Activated T-cell treated with anti-CD3 and anti-CD28 coated beads, Interleukin-2, amount 50 U/mL, for 4 hours (primary cell): Measurements from ENCODE around the gene REXO2. TPM values are rescaled to one million over a fixed set of nuclear protein-coding genes. Genes with fewer than 3 reads are reported as not detected.

Experiments
- ATAC-seq, 2 donors: fragments of 200-7000 bp; cut with Tn5 transposase; one replicate each; pipeline ENCODE4 v1.10.0; 2021
- DNase-seq: peaks from one replicate; pipeline ENCODE4 v3.0.0-alpha.2; 2020
- H3K27me3 Mint-ChIP-seq: one replicate; pipeline ENCODE4 v1.8.0; 2021; ENCODE audit warnings: low read depth, mixed read lengths
- H3K36me3 Mint-ChIP-seq: one replicate; pipeline ENCODE4 v1.8.0; 2022; ENCODE audit warnings: mixed read lengths; ENCODE audit not compliant: insufficient read depth
- H3K4me1 Mint-ChIP-seq: one replicate; pipeline ENCODE4 v1.8.0; 2021; ENCODE audit warnings: low read depth, mixed read lengths
- H3K4me3 Mint-ChIP-seq: one replicate; pipeline ENCODE4 v1.8.0; 2021; ENCODE audit warnings: mild to moderate bottlenecking, moderate library complexity, mixed read lengths
- H3K9me3 Mint-ChIP-seq: one replicate; pipeline ENCODE4 v1.8.0; 2021; ENCODE audit warnings: mixed read lengths
- total RNA-seq, 3 donors: library from RNA; stranded (reverse); gene quantifications; one replicate each; pipeline ENCODE4 v1.2.1, GENCODE V29; 2021

Gene REXO2
- total RNA-seq, 3 donors from 2014 or later = 62.5 to 68.4 (median 66.5) TPM

DNA sequence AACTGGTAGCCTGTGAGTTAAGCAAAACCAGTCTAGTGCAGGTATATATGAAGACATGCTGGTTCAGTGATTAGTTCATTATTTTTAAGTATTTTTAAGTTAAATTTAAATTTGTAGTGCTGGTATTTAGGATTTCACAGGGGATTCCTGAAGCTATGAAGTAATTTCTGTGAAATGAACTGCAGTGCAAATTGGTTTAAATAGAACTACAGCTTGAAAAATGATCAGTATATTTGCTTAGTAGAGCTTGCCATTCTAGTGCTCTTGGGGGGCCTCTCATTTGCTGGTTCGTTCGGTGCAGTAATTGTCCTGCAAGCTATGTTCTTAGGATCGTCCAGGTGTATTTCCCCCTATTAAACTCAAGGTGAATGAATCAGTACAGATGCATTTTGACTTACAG lies 13.1 kb downstream of the REXO2 start:
- peaks cover under 1% of the 10 kb centered on the region for H3K4me1 Mint-ChIP-seq
- no peaks in the 10 kb centered on the region for H3K9me3 Mint-ChIP-seq
- H3K4me3 Mint-ChIP-seq = no peak overlapping the region
- H3K27me3 Mint-ChIP-seq = no peaks in the 10 kb centered on the region
- DNase-seq (no peak), ATAC-seq (no peak)
- peaks cover 23% of the 10 kb centered on the region for H3K36me3 Mint-ChIP-seq

DNA sequence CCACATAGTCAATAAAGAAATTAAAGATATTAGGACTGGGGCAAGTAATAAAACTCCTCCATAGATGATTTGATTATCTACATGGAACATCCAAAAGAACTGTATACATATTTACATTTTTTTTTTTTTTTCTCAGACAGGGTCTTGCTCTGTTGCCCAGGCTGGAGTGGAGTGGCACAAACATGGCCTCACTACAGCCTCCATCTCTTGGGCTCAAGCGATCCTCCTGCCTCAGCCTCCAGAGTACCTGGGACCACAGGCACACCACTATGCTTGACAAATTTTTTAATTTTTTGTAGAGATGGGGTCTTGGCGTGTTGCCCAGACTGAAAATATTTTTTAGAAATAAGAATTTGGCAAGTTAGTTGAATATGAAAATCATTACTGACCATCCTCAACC lies 24.7 kb downstream of the REXO2 start:
- peaks cover 14% of the 10 kb centered on the region for H3K36me3 Mint-ChIP-seq
- no peaks in the 10 kb centered on the region for H3K4me1 Mint-ChIP-seq
- no peaks in the 10 kb centered on the region for H3K27me3 Mint-ChIP-seq
- no peak for ATAC-seq
- H3K9me3 Mint-ChIP-seq = peaks cover 8% of the 10 kb centered on the region
- no peak overlapping the region for H3K4me3 Mint-ChIP-seq
- no peak for DNase-seq

DNA sequence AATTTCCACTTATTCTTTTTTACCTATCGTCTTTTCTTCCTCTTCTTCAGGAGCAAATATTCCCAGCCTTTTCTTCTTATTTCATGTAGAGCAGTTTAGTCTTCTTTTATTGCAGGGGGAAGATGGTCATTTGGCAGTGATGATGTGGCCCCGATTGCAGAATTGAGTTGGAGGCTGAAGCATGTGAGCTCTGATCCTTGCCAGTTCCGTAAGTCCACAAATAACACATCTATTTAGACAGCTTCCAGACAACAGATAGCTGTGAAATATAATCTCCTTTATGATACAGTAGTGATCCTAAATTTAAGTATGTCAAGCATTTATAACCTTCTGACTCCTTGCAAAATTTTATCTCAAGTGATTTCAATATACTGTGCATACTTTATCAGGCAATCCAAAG lies 27.5 kb downstream of the REXO2 start:
- H3K27me3 Mint-ChIP-seq = no peaks in the 10 kb centered on the region
- peaks cover 7% of the 10 kb centered on the region for H3K9me3 Mint-ChIP-seq
- H3K4me1 Mint-ChIP-seq = no peaks in the 10 kb centered on the region

DNA sequence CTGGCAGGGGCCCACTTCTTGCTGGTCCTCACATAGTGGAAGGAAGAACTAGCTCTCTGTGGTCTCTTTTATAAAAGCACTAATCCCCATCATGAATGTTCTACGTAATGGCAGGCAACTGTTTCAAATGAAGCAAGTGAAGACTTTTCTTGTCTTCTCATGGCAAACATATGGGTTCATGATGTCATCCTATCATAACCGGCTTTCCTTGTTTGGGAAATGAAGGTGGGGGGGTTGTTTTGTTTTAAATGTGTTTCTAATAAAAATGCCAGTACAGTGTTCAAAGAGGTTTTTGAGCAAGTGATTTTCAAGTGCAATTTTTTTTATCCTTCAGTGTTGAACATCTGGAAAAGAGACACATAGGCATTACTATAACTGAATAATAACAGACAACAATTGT lies 33.4 kb downstream of the REXO2 start:
- ATAC-seq = no peak
- no peak for DNase-seq
- Mint-ChIP-seq H3K36me3 (no peaks in the 10 kb centered on the region), H3K4me1 (no peaks in the 10 kb centered on the region), H3K27me3 (no peaks in the 10 kb centered on the region), H3K9me3 (no peaks in the 10 kb centered on the region), H3K4me3 (no peak overlapping the region)

More for the DNA sequence above, 27.5 kb downstream of the REXO2 start:
- DNase-seq (no peak), ATAC-seq (no peak)
- Mint-ChIP-seq H3K36me3 (peaks cover 6% of the 10 kb centered on the region), H3K4me3 (no peak overlapping the region)

DNA sequence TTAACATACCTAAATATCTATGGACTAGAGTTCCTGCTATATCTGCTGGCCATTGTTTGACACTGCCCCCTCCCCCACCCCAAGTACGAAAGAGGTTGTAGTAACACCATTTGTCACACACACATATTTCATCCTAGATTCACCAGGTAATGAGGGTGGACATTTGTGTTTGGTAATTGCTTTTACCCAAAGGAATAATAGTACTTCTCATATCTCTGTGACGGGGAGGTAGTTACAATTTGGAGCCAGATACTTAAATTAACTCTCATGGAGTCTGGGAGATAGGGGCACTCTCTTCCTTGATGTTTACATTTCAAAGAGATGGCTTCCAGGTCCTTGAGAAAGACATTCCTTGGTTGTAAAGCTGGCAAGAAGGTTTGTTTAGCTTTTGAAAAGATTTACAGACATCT lies 38.7 kb downstream of the REXO2 start:
- Mint-ChIP-seq H3K27me3 (no peaks in the 10 kb centered on the region), H3K9me3 (no peaks in the 10 kb centered on the region), H3K4me3 (no peak overlapping the region), H3K36me3 (no peaks in the 10 kb centered on the region), H3K4me1 (no peaks in the 10 kb centered on the region)
- ATAC-seq (no peak), DNase-seq (no peak)

DNA sequence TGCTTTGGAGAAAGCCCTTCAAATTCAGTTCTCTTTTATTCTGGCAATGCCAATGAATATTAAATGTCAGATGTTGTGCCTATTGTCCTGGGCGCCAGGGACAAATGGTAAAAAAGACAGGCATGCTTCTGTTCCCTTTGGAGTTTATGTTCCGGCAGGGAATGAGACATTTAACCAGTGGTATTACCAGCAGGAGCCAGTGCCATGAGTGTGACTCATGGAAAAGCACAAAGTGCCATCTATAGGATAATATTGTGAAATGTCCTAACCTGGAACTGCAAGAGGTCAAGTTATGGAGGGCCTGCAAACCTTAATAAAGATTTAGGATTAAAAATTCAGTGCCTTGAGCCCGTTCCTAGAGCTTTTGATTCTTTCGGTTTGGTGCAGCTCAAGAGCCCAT lies 39.5 kb downstream of the REXO2 start:
- no peaks in the 10 kb centered on the region for H3K36me3 Mint-ChIP-seq
- H3K4me3 Mint-ChIP-seq = no peak overlapping the region
- DNase-seq (no peak), ATAC-seq (no peak)
- H3K9me3 Mint-ChIP-seq = no peaks in the 10 kb centered on the region
- H3K4me1 Mint-ChIP-seq = no peaks in the 10 kb centered on the region
- no peaks in the 10 kb centered on the region for H3K27me3 Mint-ChIP-seq

DNA sequence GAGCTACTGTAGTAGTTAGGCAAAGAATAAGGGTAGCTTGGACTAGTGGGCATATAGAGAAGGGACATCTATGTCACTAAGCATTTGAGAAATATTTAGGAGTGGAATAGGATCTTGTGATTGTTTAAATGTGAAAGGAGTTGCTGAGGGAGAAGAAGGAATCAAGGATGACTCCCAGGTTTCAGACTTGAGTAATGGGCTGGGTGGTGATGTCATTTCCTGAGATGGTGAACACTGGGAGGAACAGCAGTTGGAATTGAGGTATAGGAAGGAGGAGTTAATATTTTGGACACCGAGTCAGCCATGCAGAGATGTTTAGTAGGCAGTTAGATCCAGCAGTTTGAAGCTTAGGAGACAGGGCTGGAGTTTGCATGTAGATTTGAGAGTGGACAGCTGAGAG lies 40.1 kb downstream of the REXO2 start:
- no peaks in the 10 kb centered on the region for H3K36me3 Mint-ChIP-seq

DNA sequence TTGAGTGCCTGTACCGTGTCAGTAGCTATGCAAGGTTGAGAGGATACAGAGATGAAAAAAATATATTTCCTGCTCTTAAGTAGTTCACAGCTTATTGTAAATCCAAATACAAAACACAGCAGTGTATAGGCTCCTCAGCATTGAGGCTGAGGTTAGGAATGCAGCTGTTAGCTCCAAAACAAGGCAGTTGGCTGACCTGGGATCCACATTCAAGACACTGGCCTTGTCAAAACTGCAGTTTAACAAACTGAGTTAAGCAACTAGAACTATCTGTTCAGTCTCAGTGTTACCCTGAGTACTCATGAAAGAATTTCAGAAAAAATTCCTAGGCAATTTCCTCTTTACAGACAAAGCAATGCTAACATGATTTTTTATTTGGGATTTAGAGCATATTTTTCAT lies 42.8 kb downstream of the REXO2 start:
- Mint-ChIP-seq H3K9me3 (no peaks in the 10 kb centered on the region), H3K4me3 (no peak overlapping the region), H3K36me3 (no peaks in the 10 kb centered on the region), H3K27me3 (peaks cover 2% of the 10 kb centered on the region), H3K4me1 (no peaks in the 10 kb centered on the region)
- no peak for DNase-seq
- ATAC-seq = no peak

More for the DNA sequence above, 40.1 kb downstream of the REXO2 start:
- no peak for ATAC-seq
- Mint-ChIP-seq H3K4me1 (no peaks in the 10 kb centered on the region), H3K27me3 (peaks cover 2% of the 10 kb centered on the region), H3K4me3 (no peak overlapping the region), H3K9me3 (no peaks in the 10 kb centered on the region)
- no peak for DNase-seq

DNA sequence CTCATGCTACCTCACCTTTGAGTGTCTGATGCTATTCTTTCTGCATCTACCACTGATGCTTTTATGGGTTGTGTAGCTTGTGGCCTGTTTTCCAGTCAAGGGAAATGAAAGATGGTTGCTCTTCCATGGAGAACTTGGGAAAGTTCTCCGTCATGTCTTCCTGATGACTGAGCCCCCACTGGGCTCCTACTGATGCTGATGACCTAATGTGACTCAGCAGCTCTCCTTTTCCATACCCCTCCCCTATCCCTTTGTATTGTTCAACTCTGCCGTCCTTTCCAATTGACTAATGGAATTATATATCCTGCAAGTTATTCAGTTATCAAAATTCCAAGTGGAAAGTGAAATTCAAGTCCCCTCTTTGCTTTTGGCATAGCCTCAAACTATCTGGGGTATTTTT lies 44.7 kb downstream of the REXO2 start:
- no peaks in the 10 kb centered on the region for H3K4me1 Mint-ChIP-seq
- H3K9me3 Mint-ChIP-seq = peaks cover 6% of the 10 kb centered on the region
- no peaks in the 10 kb centered on the region for H3K36me3 Mint-ChIP-seq
- H3K4me3 Mint-ChIP-seq = no peak overlapping the region
- peaks cover 2% of the 10 kb centered on the region for H3K27me3 Mint-ChIP-seq
- DNase-seq (no peak), ATAC-seq (no peak)

DNA sequence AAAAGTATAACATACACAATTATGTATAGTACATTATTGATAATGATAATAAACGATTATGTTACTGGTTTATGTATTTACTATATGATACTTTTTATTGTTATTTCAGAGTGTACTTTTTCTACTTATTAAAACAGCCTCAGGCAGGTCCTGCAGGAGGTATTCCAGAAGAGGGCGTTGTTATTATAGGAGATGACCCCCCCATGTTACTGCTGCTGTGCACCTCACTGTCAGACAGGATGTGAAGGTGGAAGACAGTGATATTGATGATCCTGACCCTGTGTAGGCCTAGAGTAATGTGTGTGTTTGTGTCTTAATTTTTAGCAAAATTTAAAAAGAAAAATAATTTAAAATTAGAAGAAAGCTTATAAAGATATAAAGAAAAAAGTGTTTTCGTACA lies 57.6 kb downstream of the REXO2 start:
- no peaks in the 10 kb centered on the region for H3K36me3 Mint-ChIP-seq
- ATAC-seq = no peak

DNA sequence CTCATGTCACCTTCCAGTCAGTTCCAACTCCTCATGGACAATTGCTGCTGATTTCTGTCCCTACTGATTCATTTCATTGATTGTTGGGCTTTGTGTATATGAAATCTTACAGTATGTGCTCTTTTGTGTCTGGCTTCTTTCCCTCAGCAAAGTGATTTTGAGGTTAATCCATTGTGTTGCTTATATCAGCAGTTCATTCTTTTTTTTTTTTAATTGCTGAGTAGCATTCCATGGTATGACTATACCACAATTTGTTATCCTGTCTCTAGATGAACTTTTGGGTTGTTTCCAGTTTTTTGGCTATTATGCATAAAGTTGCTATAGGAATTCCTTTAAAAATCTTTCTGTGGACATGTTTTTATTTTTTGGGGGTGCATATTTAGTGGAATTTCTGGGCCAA lies 60.5 kb downstream of the REXO2 start:
- Mint-ChIP-seq H3K9me3 (peaks cover under 1% of the 10 kb centered on the region), H3K27me3 (peaks cover 5% of the 10 kb centered on the region), H3K36me3 (no peaks in the 10 kb centered on the region), H3K4me1 (no peaks in the 10 kb centered on the region), H3K4me3 (no peak overlapping the region)
- ATAC-seq (no peak), DNase-seq (no peak)

More for the DNA sequence above, 57.6 kb downstream of the REXO2 start:
- no peaks in the 10 kb centered on the region for H3K4me1 Mint-ChIP-seq
- no peak overlapping the region for H3K4me3 Mint-ChIP-seq
- no peaks in the 10 kb centered on the region for H3K27me3 Mint-ChIP-seq
- no peaks in the 10 kb centered on the region for H3K9me3 Mint-ChIP-seq
- no peak for DNase-seq

Other genes with a start within 250 kb of the REXO2 start
- gene NNMT, start 143.1 kb upstream of the REXO2 start, total RNA-seq = under 1 TPM in 2 of 3 donors, not detected in 1; 0.23 to 0.61 TPM
- 1 to 10 TPM; 6.5 to 8.9 (median 8.2) TPM for gene C11orf71, start 39.0 kb upstream of the REXO2 start, total RNA-seq
- 10 to 100 TPM; 27.5 to 33.0 (median 29.6) TPM for gene RBM7, start 38.8 kb upstream of the REXO2 start, total RNA-seq
- gene NXPE1, start 120.4 kb downstream of the REXO2 start, total RNA-seq = not detected
- gene NXPE4, start 156.3 kb downstream of the REXO2 start, total RNA-seq = not detected
- gene NXPE2, start 239.1 kb downstream of the REXO2 start, total RNA-seq = not detected